Measurements from ENCODE around the gene NAV1.

- TF ChIP-seq CTCF (IDR thresholded peaks at IDR 0.05), result no peak
- no peak for TF ChIP-seq POLR2AphosphoS5 (IDR thresholded peaks at IDR 0.05)
Observed at GRCh38 chr1:201556841-201557571, 18.1 kb downstream of the NAV1 start.
